Sigmoid colon (tissue), 4 donors: ENCODE measurements around the gene XDH.

Experiments
- CTCF ChIP-seq, 4 experiments: fragments of 450-650 bp in 3 of 4; fragments of 200-600 bp in 1 of 4; IDR thresholded peaks; one replicate each; pipeline ENCODE4 v1.5.1; 2016 to 2019; ENCODE audit warnings: antibody characterized with exemption in 4 of 4, mild to moderate bottlenecking in 3 of 4, moderate library complexity in 2 of 4
- POLR2A ChIP-seq, 2 donors: fragments of 450-650 bp; IDR thresholded peaks; one replicate each; pipeline ENCODE4 v1.6.1; 2016; ENCODE audit warnings: antibody characterized with exemption in 2 of 2, mild to moderate bottlenecking in 2 of 2, moderate library complexity in 2 of 2
- POLR2AphosphoS5 ChIP-seq, 4 donors: sonication (generic); formaldehyde crosslinking; IDR thresholded peaks; one replicate each; pipeline ENCODE4 v1.6.1; 2017; ENCODE audit warnings: antibody characterized with exemption in 4 of 4

GRCh38 chr2:31398881-31399280 lies 15.7 kb downstream of the XDH start:
- TF ChIP-seq CTCF (IDR thresholded peaks at IDR 0.05) = no peak
- no peak for TF ChIP-seq POLR2A (IDR thresholded peaks at IDR 0.05)
- TF ChIP-seq POLR2AphosphoS5 (IDR thresholded peaks at IDR 0.05) = no peak
